Gastrocnemius medialis (tissue), 4 donors: ENCODE data around the gene TMED3.

Experiments used
- POLR2A ChIP-seq, 2 donors: fragments of 450-650 bp; IDR thresholded peaks; one replicate each; pipeline ENCODE4 v1.6.1; 2017; ENCODE audit warnings: antibody characterized with exemption in 2 of 2, mild to moderate bottlenecking in 2 of 2, moderate library complexity in 2 of 2
- TF ChIP-seq, protein P1 (sequence below), 5 experiments: fragments of 450-650 bp in 3 of 5; fragments of 200-600 bp in 2 of 5; sonication (generic) in 2 of 5; IDR thresholded peaks in 4 of 5; conservative IDR thresholded peaks in 1 of 5; 1 replicate in 4 of 5; 2 replicates in 1 of 5; pipeline ENCODE4 v1.5.1; 2016 to 2019; ENCODE audit warnings: antibody characterized with exemption in 5 of 5, mild to moderate bottlenecking in 3 of 5, moderate library complexity in 3 of 5

DNA sequence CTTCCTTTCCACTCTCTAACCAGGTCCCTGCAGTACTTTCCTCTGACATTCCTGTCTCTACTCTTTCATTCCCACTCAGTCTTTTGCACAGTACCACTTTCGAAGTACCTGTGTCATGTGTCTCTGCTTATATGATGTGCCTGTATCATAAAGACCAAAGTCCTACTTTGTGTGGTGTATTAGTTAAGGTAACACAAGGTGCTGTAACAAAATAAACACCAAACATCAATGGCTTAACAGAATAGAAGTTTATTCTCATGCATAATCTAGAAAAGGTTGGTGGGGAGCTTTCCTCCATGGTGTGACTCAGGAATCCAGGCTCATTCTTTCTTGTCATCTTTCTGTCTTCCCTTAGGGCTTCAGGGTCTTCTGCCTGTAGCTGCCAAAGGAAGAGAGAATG is 3.3 kb downstream of the TMED3 start:
- TF ChIP-seq, protein P1, sequence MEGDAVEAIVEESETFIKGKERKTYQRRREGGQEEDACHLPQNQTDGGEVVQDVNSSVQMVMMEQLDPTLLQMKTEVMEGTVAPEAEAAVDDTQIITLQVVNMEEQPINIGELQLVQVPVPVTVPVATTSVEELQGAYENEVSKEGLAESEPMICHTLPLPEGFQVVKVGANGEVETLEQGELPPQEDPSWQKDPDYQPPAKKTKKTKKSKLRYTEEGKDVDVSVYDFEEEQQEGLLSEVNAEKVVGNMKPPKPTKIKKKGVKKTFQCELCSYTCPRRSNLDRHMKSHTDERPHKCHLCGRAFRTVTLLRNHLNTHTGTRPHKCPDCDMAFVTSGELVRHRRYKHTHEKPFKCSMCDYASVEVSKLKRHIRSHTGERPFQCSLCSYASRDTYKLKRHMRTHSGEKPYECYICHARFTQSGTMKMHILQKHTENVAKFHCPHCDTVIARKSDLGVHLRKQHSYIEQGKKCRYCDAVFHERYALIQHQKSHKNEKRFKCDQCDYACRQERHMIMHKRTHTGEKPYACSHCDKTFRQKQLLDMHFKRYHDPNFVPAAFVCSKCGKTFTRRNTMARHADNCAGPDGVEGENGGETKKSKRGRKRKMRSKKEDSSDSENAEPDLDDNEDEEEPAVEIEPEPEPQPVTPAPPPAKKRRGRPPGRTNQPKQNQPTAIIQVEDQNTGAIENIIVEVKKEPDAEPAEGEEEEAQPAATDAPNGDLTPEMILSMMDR (IDR thresholded peaks at IDR 0.05 in 4 of 5, conservative IDR thresholded peaks at IDR 0.05 in 1 of 5), result no peak
- no peak for TF ChIP-seq POLR2A (IDR thresholded peaks at IDR 0.05)
